ENCODE results near the gene PTGDS.

Gene PTGDS

DNA sequence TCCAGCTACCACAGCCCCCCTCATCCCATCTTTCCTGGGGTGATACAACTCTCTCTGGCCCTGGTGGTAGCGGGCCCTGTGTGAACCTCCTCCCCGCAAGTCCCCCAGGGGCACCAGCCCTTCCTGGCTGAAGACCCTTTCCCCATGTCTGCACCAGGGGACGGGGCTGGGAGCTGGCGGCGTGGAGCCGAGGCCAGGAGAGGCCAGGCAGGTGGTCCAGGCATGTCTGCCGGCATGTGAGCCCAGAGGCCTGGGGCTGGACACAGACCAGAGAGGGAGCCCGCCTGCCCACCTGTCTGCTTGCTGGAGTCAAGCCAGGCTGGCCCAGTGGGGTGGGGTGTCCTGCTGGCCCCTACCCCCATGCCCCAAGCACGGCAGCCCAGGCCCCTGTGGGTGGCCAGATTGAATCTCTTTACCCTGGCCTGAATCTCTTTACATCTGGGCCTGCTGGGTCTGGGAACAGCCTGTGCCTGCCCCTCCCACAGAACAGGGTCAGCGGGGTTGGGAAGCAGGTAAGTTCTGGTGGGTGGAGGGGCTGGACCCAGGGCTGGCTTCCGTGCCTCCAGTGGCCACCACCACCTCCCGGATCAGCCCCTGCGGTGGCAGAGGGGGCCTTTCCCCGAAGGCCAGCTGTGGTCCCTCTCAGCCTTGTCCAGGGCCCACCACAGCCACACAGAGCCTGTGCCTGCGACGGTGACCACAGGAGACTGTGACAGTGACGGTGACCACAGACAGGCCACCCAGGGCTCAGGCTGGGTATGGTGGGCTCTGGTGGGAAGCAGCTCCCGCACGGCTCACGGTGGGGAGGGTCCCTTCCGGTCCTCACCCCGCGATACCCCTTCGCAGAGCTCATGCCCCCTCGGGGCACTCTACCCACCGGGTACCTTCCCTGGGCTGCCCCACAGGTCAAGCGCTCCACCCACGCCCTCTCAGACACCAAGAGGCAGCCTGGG is 18.1 kb upstream of the PTGDS start:
- no peak for DNase-seq

DNA sequence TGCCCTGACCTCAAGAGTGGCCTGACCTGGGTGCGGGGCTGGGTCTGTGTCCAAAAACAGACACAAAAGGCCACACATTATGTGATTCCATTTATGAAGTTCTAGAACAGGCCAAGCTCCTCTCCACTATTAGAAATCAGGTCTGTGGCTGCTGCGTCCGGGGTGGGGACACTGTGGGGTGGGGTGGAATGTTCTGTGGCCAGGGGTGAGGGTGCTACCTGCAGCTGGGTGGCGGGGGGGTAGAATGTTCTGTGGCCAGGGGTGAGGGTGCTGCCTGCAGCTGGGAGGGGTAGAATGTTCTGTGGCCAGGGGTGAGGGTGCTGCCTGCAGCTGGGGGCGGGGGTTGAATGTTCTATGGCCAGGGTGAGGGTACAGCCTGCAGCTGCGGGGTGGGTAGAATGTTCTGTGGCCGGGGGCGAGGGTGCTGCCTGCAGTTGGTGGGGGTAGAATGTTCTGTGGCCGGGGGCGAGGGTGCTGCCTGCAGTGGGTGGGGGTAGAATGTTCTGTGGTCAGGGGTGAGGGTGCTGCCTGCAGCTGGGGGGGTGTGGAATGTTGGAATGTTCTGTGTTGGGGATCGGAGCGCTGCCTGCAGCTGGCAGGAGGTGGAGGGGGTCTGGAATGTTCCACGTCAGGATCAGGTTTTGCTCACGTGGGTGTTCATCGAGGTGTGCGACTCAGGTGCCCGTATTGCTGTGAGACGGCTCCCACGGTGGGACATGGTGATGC is 16.9 kb upstream of the PTGDS start:
- DNase-seq: no peak

DNA sequence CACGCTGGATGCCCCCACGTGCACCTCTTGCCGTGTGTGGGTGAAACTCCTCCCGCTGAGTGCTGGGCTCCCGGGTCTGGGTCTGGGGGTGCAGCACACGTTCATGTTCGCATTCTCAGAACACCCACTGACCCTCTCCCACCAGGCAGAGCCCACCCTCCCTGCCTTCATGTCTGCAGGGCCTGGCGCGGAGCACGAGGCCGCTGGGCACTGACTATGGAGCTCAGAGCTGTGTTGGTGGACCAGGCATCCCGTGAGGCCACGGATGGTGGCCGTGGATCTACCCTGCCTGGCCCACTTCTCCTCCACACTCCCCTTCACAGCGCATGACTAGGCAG is 16.4 kb upstream of the PTGDS start:
- DNase-seq: no peak

DNA sequence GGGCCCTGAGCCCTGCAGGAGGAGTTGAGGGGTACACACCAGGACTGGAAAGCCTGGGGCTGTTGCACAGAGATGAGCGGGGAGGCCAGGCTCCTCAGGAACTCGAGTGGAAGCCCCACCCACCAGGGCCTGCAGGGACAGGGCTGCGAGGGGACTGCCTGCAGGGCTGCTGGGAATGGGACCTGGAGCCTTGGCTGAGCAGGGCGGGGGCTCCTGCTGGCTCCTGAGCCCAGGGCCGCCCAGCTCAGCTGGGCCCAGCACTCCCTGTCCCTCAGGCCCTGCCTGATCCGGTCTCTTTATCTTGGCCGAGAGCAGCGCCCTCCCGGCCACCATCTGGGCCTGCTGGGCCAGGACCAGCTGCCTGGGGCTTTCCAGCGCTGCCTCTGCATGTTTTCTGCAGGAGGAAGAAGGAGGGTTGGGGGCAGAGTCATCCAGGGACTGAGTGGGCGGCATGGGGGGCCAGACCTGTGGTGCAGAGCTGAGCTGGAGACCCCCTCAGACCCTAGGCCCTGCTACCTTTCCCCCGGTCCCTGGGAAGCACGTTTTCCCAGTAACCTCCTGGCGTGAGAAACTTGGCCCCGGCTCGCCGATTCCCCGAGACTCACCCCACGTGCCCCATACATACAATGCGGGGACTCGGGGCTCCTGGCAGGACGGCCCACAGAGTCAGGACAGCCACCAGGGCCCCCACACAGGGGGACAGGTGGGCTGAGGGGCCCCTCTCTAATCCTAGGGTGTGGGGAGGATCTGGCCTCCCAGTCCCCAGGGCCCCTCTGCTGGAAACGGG is 15.8 kb upstream of the PTGDS start:
- no peak for DNase-seq

DNA sequence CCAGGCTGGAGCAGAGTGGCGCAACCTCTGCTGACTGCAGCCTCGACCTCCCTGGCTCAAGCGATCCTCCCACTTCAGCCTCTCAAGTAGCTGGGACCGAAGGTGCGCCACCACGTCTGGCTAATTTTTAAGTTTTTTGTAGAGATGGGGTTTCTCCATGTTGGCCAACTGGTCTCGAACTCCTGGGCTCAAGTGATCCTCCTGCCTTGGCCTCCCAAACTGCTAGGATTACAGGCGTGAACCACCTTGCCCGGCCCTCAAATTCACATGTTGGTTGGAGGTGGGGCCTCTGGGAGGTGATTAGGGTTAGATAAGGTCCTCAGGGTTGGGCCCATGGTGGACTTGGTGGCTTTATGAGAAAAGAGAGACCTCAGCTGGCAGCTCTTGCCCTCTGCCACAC is 15.1 kb upstream of the PTGDS start:
- no peak for DNase-seq

DNA sequence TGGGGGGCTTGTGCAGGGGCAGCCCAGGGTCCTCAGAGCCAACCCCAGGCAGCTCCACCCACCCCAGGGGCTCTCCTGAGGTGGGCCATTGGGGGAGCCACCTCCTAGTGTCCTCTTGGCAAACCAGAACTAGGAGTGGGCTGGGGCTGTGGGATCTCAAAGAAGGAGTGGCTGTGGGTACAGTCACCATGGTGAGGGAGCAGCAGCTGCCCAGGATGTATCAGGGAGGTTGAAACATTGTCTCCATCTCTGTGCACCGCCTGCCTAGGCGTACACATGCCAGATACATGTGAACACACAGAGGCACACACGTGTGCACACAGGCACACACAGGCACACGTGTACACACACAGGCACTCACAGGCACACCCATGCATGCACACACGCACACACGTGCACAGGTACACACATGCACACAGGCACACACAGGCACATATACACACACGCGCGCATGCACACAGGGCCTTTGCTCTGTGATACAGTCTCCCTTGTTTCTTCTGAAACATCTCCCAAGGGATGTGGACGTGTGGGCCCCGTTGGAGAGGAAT is 14.5 kb upstream of the PTGDS start:
- DNase-seq: no peak

DNA sequence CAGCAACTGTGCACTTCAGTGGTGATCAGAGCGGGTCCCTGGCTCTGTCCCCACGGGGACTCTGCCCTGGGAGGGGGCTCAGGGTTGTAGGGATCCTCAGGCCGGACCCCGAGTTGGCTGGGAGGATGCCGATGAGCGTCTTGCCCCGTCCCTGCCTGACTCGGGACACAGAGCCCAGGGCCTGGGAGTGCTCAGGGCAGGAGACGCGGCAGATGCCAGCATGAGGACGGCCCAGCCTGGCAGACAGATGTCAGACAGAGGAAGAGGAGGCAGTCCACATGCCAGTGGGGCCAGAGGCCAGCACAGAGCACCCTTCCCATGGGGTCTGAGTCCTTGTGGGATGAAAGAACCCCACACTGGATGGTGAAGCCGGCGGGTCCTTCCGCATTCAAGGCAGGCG is 14.0 kb upstream of the PTGDS start:
- DNase-seq: no peak

DNA sequence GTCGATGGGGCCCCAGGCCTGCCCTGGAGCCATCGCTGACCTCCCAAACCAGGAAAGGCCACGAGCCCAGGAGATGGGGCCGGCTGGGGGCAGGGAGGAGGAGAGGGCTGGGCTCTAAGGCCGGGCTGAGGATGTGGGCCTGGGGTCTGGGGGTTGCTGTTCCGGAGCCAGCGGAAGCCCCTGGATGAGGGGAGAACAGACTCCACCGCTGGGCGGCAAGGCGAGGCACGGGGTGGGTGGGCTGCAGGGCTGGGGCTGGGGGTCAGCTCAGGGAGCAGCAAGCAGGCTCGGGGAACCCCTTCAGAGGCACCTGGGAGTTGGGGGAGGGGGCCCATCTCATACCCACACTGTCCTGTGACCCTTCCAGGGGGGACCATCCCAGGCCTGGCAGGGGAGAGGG is 13.6 kb upstream of the PTGDS start:
- no peak for DNase-seq

DNA sequence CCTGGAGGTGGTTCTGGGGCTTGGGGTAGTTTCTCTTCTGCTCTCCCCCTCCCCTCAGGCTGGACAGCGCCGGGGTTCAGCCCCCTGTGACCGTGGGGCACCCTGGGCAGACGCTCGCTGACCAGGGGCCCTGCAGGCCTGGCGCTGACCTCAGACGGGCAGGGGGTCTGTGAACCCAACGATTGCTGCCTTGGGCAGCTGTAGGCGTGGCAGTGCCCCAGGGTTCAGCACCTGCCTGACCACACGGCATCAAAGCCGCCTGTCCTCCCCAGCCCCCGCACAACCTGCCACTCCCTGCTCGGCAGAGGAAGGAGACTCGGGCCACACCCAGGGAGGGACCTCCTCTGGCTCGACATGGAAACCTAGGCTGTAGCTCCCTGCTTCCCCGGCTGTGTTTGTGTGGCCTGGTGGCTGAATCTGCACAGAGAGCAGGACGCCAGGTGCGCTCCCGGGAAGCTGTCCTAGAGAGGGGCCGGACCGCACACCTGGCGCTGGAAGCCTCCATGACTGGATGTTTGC is 13.1 kb upstream of the PTGDS start:
- DNase-seq: peak; percentile 87

DNA sequence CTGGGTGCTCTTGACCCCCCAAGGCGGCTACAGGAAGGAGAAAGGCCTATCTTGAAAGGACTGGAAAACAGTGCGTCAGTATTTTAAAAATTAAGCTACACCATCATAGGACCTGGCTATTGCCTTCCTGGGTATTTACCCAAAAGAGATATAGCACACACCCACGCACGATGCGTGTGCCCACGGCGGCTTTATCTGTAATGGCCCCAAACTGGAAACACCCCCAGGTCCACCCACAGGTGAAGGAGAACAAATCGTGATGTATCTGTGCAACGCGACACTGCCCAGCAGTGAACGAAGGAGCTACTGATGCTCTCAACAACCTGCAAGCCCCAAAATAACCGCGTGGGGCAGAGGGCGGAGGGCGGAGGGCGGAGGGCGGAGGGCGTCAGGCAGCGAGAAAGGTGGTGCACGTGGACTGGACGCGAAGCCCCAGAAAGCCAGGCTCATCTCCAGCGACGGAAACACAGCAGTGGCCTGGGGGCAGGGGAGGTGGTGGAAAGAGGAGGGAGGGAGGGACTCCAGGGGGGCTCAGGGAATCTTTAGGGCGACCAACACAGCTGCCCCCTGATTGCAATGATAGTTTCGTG is 12.4 kb upstream of the PTGDS start:
- DNase-seq: peak; percentile 22

DNA sequence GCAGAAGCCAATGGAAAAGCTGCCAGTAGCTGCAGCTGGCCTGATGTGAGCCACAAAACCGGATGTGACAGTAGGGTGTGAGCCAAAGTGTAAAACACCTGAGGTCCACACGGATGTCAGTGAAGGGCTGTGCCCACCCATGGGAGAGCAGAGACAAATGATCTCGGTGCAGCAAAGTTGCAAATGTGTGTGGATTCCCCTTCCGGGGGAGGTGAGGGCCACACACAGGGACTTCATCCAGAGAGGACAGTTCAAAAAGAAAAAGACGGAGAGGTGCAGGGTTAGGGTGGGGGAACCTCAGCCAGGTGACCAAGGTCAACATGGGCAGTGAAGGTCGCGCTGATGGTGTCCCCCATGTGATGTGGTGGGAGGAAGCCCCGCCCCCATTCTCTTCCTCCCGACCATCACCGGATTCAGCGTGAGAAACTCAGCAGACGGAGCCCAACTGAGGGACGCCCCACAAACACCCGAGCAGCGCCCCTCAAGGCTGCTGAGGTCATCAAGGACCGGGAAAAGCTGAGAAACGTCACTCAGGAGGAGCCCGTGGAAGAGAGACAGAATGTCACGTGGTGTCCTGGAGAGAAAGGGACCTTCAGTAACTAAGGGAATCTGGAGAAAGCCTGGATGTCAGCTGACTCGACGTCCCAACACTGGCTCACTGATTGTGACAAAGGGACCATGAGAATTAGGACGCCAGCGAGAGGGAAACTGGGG is 11.4 kb upstream of the PTGDS start:
- DNase-seq: peak; percentile 94

DNA sequence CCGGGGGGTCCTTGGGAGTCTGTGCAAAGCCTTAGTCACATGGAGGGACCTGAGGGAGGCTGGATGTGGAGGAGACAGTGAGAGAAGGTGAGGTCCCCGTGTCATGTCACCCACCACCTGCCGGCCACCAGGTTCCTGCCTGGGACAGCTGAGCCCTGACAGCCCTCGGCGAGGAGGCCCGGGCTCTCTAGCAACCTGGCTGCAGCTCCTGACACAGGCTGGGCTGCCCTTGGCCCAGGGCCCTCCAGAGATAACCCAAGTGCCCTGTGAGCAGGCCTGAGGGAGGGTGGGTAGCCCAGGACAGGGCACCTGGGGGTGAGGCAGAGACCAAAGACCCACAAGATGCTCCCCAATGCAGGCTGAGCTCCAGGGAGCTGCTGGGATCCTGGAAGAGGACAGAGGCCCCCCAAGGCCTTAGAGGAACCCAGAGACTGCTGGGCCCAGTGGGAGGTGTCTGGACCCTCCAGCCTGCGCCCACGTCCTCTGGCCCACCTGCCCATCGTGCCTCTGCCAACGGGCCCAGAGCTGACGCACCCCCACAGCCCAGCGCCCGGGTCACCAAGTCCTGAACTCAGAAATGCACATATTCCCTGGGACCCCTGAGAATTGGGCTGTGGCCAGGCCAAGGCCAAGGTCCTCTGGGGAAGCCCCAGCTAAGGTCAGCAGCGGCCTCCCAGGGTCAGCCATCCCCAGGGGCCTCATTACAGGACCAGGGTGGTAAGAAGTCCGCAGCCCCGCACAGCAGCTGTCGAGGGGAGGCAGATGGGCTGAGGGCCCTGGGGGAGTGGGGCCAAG is 8.8 kb upstream of the PTGDS start:
- DNase-seq: peak; percentile 22

DNA sequence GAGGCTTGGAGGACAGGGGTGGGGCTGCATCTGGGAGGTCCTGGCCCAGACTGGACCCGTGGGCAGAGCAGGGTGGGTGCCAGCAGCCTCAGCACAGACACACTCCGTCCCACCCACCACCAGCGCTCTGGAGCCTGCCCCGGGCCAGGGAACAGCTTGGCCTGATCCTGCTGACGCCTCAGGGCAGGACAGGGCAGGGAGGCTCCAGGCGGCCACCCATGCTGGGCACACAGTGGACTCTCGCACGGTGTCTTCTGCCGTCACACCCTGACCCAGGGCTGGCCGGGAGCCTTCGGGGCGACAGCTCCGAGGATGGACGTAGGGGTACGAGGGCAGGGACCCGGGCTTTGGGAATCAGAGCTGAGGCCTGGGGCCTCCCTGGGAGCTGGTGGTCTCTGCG is 8.2 kb upstream of the PTGDS start:
- DNase-seq: no peak

DNA sequence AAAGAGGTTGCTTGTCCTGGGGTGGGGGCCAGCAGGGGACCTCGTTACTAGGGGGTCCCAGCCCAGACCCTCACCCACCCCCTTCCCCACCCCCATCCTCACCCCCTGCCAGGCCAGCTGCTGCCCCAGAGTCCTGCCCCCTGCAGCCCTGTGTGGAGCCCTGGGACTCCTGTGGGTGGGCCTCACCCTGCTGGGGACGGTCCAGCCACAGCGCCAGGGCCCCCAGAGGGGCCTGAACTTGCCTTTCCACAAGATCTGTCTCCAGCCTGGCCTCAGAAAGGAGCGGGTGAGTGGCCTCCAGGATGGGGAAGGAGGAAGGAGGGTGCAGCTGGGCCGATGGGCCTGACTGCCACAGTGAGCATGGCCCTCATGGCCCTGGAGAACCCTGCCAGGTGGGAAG is 7.5 kb upstream of the PTGDS start:
- DNase-seq: no peak

DNA sequence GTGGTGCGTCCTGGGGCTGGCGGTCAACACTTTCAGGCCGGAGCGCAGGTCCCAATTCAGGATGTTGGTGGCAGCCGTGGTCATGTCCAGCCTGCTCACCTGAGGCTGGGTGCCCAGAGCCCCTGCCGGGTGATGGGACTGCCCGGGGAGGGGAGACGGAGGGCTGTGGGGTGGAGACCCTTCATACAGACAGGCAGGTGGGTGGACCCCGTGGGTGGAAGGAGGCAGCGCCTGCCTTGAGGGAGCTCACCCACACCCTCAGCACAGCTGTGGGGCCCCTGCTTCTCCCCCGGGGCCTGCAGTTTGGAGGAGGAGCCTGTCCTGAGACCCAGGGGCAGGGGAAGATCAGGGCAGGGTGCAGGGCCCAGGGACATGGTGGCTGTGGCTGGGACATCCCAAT is 6.9 kb upstream of the PTGDS start:
- no peak for DNase-seq

DNA sequence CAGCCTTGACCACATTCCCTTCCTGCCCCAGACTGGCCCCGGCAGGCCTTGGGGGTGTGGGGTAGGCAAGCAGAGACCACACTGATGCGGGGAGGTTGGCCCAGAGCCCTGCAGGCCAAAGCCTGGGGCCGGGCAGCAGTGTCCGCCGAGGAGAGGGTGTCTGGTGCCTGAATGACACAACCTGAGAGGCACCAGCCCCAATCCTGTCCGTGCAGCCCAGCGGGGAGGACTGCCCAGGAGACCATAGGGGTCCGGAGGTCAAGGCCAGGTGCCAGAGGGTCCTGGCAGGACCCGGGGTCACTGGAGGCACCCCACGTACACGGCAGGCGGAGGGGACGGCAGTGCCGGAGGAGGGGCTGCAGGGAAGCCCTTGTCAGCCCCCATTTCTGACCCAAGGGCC is 5.6 kb upstream of the PTGDS start:
- DNase-seq: no peak

DNA sequence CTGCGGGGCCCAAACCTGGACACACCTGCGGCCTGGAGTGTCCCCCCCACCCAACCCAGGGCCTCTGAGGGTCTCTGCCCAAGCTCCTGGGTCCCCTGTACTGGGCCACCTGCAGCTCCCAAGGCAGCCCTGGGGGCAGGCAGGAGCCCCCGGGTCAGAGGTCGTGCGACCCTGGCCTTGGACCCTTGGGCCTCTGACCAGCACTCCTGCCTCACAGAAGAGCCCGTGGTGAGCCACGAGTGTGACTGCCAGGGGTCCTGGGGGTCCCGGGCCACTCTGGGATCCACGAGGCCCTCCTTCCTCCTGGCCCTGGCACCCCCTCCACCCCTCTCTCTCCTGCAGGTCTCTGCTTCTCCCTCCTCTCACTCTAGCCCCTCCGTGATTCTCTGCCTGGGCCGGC is 5.0 kb upstream of the PTGDS start:
- DNase-seq: no peak

DNA sequence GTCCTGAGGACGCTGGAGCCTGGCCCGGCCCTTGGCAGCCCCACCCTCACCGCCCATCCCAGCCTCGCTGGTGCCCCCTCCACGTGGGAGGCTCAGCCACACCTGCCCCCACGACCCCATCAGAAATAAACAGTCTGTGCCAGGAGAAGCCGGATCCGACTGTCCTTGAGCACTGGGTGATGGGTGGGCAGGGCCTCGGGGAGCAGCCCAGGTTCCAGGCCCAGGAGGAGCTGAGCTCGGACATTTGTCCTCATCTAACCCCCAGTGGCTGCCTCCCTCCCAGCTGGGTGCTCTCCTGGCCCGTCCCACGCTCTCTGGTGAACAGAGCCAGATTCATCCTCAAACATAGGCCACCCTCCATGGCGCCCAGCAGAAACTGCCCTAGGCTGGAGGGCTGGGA is 4.6 kb upstream of the PTGDS start:
- DNase-seq: no peak

DNA sequence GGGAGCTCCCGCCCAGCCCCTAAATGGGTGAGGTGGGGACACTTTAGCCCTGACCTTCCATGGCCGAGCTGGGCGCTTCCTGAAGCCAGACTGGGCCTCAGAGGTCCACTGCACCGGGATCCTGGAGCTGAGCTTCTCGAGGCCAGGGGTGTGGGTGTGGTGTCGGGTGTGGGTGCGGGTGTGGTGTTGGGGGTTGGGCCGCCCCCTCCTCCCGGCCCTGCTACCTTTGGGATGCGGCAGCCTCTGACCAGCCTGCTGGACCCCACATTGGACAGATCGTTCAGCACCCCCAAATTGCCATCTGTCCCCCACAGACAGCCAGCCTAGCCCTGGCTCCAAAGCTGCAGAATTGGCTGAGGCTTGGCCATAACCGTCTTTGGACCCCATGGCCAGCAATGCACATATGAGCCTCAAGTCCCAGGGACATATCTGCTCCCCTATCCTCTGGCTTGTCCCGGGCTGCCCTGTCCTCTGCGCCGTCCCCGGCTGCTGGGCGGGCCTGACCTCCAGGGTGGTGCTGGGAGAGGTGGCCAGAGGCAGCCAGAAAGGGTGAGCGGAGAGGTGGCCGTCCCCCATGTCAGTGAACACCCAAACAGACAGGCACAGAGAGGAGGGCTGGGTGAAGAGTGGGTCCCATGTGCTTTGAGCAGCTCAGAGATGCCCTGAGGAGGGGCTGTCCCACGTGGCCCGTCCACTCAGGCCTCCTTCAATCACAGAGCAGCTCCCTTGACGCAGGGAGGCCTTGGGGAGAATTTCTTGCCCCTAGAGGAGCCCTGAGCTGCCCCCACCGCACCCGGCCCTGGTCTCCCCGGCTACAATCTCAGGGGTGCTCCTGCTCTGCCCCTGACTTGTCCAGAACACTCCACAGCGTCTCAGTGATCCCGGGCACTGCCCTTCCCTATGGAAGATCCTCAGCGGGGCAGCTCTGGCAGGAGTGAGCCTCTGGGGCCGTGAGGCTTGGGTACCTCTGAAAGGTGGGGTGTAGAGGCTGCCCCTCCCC is 3.4 kb upstream of the PTGDS start:
- DNase-seq: no peak

Data from RPMI8226 (cell line).